Measurements from ENCODE around the gene TRPV3.
"Not testable (repeated sequence)": the region's sequence is repeated elsewhere in the genome, so short reads cannot be mapped to it uniquely, and the experiment has no call there.

Gene TRPV3

DNA sequence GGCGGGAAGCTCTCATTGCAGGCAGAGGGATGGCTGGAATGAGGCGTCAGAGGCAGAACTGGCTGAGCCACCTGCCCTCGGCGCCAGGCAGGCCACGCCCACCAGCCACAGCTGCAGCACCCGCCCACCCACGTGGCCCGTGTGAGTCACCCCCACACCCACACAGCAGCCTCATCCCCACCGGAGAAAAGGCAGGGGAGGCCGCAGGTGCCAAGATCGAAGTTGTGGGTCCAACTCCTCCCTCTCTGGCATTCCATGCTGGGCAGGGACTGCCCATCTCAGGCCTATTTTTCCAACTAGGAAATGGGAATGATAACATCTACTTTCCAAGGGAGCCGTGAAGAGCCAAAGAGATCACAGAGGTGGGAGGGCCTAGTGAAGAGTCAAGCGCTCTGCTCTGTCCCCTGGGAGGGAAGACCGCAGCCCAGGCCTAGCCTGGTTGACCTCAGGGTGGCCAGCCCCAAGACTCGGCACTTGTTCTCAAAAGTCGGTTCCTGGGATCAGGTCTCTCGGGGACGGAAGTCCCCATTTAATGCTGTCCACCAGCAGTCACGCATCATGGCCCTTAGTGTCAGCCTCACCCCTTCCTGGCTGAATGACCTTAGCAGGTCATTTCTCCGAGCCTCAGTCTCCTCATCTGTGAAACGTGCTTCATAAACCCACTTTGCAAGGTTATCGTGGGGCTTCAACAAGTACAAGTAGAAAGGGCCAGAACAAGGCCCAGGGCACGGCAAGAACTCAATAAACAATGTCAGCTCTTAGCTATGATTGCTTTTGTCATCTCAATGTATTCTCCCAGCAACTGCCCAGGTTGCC lies at the start of gene TRPV3:
Gene TRPV3 (minus strand): TSS at position 45 of the 816 bp plus-strand sequence. CDS start 2,962 bp downstream, outside the sequence.
- no peak for DNase-seq

DNA sequence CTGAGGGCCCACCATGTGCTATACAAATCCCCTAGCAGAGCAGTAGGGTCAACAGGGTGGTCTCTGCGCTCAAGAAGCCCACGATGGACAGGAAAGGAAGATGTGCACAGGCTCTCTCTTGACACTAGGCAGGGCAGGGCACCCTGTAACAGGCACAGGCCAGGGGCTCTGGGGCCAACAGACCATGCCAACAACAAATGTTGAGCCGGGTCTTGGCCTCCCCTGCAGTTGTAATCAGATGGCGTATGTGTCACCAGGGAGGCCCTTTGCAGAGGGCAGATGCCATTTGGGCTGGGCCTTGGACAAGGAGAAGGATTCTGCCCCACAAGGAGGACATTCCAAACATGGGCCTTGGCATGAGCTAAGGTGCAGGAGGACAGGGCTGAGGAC lies 46.3 kb upstream of the TRPV3 start:
- no peak for DNase-seq

DNA sequence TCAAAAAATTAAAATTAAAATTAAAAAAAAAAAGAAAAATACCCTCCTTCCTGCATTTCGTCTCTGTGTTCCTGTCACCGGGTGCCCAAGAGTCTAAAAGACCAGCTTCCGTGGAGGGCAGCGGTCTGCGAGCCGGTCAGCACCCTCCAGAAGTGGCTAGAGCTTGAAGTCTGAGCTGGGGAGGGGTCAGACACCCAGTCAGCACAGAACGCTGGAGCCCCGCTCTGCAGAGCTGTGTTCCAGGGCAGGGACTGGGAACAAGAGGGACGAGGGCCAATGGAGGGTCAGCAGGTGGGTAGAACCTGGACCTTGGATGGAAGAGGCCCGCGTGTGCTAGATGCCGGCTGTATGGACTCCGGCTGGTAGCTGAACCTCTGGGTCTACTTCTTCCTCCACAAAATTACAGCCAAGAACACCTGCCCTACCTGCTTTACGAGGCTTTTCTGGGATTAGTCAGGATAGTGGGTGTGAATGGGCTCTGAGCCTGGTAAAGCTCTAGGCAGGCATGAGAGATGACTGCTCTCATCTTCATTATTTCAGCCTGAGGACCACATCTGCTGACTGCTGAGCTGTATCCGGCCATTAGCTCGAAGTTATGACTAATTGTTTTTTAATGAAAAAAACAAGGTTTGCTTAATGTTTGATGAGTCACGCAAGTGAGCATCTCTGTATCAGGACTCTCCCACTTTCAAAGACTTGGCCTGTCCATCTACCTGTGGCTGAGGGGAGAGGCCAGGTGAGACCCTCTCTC lies 45.7 kb upstream of the TRPV3 start:
- no peak for DNase-seq

DNA sequence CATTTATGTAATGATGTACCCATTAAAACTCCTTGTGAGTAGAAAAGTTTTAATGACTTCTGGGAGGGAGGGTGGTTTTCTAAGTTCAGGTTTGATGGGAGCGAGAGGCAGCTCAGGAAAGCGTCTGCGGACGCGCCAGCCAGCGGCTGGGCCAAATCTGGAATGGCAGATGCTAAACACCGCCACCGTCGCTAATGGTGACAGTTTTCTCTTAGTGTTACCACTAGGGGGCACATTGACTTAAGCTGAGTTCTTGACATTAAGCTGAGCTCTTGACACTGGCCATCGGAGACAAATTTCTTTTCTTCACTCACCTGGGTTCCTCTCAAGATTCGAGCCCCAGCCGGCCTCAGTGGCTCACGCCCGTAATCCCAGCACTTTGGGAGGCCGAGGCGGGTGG lies 44.9 kb upstream of the TRPV3 start:
- DNase-seq = no peak

DNA sequence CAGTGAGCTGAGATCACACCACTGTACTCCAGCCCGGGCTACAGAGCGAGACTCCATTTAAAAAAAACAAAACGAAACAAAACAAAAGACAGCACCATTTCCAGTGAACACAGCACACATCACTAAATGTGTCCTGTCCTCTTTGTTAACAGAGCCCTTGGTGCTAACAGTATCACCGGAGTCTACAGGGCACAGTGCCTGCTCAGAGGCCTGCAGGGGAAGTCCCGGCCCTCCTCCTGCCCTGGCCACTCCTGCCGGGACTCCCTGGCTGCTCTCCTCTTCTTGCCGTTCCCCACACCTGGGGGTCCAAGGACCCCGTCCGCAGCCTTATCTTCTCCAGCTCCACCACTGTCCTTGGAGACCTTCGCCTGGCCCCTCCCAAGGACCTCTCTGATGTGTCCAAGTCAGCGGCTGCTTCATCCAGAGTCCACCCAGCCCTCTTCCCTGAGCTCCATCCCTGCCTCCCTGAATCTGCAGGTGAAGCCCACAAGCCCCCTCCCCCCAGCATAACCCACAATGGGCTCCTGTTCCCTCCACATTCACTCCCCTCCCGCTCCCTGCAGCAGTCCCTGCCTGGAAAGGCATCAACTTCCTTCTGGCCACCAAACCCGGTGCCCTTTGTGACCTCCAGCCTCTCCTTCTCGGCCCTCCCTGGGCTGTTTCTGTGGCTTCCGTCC lies 43.1 kb upstream of the TRPV3 start:
- DNase-seq = no peak

DNA sequence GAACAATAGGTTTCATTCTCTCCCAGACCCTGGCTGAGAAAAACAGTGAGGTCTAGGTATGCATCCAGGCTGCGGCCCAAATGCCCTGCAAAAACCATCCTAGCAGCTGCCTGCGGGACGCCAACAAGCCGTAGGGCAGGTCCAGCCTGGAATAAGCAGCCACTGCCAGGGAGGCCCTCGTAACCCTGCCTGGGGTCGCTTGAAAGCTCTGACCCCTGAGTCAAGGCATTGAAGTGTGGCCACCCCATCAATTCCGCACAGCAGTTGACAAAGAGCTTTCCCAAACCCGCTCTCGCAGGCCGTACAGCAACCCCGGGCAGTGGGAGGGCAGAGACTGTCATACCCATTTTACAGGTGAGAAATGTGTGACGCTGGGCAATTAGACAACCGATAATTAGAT lies 40.5 kb upstream of the TRPV3 start:
- no peak for DNase-seq

DNA sequence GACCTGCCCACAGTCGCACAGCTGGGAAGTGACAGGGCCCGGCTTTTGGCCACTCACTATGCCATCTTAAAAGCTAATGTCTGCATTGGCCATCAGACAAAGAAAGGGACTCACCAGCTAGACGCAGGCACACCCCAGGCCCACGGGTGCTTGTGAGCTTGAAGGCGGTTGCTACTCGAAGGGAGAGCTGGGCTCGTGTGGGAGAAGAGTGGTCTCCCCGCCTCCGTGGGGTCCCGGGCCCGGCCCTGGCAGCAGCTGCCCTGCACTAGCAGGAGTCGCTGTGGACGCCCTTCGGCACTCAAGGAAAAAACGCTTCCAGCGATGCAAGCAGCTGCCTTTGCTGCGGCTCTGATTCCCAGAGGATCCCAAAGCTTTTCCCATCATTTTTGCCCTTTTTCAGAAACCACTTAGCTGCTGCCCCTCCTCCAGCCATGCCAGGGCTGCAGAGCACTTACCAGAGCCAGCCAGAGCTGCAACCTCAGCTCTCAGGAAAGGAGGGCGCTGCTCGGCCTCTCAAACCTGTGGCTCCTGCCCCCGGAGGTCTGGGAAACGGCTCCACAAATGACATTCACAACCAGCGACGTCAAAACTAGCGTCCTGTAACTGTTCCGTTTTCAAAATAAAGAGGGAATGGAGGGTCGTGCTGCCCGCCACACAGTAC lies 39.3 kb upstream of the TRPV3 start:
- no peak for DNase-seq

DNA sequence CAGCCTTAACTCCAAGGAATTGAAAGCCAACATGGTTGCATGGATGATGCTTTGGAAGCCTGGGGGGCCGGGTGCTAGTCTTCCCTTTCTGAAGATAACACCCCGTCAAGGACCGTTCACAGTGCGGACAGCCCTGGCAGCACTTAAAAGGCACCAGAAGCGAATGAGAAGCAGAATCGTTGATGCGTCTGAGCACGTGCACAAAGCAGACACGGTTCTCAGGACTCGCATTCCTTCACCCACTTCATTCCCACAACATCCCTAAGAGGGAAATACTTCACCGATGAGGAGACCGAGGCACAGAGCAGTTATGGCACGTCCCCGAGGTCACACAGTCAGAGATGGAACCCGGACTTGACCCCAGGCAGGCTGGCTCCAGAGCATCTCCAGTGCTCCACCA lies 37.4 kb upstream of the TRPV3 start:
- DNase-seq = no peak

DNA sequence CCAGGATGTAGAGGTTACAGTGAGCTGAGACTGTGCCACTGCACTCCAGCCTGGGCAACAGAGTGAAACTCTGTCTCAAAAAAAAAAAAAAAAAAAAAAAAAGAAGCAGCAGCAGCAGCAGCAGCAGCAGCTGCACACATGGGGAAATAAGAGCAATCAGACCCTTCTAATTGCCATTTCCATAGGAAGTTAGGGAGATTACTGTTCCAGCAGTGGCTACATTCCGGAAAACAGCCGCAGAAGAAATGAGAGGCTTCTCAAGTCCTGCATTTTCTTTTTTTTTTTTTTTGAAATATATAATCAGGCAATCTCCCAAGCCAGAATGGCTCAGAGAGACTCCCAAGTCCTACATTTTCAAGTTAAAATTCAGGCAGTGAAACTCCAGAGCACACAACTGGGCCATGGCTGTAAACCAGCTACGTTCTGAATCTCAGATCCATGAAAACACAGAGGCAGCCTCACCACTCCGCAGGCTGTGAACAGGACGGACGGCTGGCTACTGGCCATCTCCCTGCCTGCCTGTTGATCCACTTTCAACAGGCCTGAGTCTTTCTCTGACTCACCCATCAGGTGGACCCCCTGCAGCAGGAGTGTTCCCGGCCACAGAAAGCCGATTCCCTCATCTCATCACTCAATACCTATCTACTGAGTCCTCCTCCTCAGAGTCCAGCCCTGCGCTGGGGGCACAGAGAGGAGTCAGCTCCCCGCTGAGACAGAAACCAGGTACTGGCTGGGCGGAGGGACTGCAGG lies 36.6 kb upstream of the TRPV3 start:
- DNase-seq = no peak

DNA sequence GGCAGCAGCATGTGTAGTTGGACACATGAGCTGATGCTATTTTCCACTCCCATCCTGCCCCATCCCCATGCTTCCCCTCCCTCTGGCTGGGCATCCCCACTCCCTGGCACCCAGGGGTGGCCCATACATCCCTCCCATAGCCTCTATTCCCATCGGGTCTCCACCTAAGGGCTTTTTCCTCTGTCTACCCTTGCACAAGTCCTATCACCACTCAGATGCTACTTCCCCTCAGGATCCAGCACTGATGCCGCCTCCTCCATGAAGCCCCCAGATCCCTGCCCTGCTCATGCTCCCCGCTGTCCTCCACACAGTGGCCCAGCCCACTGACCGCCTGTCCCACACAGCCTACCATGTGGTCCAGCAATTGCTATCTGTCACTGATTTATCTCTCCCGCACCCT lies 35.8 kb upstream of the TRPV3 start:
- DNase-seq = no peak

DNA sequence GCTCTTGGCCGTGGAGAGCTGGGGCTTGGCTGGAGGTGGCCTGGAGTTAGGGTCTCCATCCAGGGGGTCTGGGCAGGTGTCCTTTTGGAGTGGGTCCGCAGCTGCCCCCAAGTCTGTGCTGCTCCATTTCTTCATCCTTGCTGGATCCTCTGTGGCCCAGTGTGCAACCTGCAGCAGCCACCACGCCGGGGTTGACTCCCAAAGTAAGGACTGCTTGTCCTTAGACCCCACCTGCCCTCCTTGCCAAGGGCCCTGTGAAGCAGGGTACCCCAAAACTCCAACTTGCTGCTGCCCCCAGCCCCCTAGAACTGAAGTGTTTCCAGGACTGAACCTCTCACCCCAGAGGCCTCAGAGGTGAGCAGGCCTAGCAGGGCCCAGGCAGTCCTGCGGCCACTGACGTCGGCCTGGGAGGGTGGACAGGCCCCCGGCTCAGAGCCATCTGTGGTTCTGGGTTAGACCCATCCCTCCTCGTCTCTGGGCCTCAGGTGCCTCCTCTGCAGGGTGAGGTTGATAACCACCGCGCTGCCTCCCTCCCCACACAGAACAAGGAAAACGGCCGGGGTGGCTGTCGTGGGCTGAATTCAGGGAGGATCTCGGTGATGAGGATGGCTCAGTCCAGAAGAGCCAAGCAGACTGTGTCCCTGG lies 34.7 kb upstream of the TRPV3 start:
- DNase-seq = no peak

DNA sequence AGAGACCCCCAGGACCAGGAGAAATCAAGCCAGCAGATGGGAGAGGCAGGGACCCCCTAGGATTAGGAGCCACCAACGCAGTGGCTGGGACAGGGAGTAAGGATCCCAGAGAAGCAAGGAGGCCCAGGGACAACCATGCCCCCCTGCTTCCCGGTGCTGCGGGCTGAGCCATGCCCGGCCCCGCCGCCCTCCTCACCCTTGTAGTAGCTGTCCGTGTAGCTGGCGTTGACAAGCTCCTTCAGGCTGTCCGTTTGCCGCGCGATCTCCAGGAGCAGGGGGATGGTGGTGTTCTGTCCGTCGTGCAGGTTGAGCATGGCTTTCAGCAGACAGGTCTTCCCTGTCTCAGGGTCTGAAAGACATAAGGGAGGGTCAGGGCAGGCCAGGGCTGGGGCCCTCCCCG lies 33.2 kb upstream of the TRPV3 start:
- no peak for DNase-seq

DNA sequence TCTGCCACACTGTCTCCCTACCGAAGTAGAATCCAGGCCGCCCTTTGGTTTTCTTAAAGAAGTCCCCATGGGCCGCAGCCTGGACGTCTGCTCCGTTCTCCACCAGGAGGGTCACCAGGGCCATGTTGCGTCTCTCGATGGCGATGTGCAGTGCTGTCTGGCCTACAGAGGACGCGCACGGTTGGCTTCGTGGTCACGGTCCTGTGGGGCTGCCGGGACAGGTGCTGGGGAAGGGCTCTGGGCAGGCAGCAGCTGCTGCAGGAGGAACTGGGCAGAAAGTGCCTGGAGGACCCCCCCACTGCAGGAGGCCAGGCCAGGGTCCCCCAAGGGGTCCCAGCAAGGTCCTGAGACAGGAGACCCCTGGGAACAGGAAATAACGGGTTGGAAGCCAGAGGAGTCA lies 32.6 kb upstream of the TRPV3 start:
- no peak for DNase-seq

DNA sequence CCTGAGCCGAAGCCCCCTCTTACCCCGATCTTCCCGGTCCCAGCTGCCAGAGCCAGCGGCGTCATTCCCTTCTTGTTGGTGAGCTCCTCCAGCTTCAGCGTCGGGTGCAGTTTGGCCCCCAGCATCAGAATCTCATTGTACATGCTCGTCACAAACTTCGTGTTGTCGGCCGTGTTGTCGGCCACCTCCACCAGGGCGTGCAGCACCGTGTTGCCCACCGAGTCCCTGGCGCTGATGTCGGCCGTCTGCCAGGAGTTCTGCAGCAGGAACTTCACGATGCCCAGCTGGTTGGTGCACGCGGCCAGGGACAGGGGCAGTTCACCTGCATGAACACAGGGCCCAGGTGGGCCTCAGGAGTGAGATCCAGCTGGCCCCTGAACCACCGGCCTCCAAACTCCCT lies 32.2 kb upstream of the TRPV3 start:
- DNase-seq = no peak

DNA sequence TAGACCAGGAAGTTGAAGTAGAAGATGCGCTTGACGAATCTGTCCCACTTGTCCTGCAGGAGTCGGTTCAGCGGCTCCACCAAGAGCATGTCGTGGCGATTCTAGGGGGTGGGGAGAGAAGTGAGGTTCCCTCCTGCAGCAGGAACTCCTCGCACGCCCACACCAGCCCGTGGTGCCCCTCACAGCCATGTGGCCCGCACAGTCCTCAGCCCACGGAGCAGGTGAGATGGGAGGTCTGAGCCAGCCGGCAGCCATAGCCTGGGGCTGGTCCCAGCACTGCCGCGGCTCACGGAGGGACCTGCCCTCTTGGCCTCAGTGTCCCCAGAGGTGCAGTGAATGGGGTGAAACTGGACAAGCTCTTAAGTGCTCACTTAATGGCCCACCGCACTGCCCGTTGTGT lies 28.2 kb upstream of the TRPV3 start:
- DNase-seq = no peak

DNA sequence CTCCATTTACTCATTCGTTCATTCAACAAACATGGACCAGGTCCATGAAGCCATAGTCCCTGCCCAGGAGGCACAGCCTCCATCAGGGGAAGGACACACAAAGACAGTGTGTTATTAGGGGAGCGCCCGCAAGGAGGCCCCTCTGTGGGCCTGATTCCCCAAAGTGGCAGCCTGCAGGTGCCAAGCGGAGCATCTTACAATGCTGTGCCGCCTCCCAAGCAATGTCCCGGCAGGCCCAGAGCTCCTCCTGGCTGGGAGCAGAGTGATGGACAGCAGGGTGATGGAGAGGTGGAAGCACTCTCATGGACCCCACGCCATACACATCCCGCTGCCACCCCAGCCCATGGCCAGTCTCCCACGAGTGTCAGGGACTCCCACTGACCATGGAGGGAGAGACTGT lies 25.8 kb upstream of the TRPV3 start:
- no peak for DNase-seq

DNA sequence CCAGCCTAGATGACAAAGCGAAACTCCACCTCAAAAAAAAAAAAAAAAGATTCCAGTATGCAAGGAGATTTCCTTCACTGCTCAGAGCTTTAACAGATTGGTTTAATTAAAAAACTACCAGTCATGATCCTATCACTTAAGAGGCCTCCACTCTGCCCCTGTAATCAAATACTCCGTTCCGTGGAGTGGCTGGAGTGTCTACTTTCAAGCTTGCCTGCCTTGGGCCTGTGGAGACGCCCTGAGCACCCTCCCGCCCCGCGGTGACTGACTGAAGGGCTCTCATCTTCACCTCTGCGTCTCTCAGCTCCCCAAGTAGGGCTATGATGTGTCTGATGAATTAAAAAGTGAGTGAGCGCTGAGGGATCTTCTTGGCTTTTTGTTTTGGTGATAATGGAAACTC lies 25.3 kb upstream of the TRPV3 start:
- no peak for DNase-seq

DNA sequence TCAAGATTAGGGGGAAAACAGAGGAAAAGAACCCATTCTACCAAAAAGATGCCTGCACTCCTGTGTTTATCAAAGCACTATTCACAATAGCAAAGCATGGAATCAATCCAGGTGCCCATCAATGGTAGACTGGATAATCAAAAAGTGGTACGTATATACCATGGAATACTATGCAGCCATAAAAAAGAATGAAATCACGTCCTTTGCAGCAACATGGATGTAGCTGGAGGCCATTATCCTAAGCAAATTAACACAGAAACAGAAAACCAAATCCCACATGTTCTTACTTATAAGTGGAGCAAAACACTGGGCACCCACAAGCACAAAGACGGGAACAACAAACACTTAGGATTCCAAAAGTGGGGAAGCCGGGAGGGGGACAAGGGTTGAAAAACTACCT lies 21.1 kb upstream of the TRPV3 start:
- not testable (repeated sequence) for DNase-seq

DNA sequence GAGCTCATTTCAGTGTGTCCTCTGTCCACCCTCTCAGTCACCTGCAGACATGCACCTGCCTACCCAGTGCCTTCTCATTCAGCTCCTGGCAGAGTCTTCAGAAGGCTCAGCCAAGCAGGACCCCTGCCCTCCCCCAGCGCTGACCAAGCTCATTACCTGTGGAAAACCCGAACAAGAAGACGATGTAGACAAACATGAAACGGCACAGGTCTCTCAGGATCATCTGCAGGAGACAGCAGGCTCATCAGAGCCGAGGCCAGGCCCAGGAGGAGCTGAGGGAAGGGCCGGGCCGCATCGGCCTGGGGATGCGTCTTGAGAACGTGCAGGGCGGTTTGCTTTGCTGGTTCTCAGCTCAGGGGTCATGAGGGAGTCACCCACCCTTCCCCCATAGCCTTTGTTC lies 19.4 kb upstream of the TRPV3 start:
- no peak for DNase-seq

DNA sequence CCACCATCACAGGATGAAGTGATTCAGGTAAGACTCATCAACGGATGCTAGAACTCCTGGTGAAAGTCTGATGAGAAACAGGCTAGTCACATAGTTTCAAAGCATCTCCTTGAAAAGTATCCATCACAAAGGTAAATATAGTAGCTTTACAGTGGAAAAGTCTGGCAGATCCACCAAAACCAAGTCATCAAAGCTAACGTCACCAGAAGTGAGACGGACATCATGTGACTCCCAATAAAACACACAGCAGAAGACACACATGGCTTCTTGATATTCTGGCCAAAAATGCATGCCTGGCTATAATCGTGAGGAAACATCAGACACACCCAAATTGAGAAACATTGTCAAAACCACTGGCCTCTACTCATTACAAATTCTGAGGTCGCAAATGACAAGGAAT lies 17.9 kb upstream of the TRPV3 start:
- no peak for DNase-seq

DNA sequence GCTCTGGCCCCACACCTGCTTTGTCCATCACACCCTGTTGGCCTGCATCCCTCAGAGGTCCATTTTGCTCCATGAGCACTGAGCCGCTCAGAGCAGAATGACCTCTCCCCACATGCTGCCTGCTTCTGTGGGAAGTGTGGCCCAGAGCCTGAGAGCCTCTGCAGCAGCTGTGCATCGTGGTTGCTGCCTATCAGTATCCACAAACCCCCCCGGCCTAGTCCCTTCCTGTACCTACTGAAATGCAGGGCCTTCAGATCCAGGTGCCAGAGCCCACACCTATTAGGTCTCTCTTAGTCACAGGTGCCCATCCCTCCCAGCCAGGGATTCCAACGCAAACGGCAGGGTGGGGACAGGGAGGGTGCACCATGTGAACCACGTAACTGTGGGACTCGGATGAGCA lies 16.6 kb upstream of the TRPV3 start:
- DNase-seq = no peak

All from NCI-H1417 treated with DMSO at 0.1 percent for 48 hours (cell line).